Measurements from ENCODE around the gene SETMAR.

DNA sequence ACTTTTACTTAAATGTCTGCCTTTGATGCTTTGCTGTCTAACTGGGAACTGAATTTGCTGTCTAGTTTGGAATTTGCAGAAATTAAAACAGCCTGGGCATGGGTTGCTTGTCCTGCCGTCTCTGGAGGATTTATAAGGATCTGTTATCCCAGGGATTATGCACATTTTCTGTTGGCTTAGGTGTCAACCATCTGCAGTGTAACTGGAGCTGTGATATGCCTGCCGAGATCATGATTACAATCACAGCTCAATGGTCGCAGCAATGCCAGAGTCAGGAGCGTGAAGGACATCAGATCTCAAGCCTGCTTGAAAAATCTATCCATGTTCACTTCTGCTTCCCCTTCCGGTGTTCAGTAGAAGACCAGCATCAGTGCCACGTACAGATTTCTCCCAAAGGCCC lies 41.8 kb upstream of the SETMAR start:
- TF ChIP-seq, protein P1, sequence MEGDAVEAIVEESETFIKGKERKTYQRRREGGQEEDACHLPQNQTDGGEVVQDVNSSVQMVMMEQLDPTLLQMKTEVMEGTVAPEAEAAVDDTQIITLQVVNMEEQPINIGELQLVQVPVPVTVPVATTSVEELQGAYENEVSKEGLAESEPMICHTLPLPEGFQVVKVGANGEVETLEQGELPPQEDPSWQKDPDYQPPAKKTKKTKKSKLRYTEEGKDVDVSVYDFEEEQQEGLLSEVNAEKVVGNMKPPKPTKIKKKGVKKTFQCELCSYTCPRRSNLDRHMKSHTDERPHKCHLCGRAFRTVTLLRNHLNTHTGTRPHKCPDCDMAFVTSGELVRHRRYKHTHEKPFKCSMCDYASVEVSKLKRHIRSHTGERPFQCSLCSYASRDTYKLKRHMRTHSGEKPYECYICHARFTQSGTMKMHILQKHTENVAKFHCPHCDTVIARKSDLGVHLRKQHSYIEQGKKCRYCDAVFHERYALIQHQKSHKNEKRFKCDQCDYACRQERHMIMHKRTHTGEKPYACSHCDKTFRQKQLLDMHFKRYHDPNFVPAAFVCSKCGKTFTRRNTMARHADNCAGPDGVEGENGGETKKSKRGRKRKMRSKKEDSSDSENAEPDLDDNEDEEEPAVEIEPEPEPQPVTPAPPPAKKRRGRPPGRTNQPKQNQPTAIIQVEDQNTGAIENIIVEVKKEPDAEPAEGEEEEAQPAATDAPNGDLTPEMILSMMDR (IDR thresholded peaks at IDR 0.05), result no peak
- TF ChIP-seq EP300 (IDR thresholded peaks at IDR 0.05), result no peak

All from ovary (tissue), 3 donors.